ENCODE measurements around the gene BAD.
"Not testable (repeated sequence)": the region's sequence is repeated elsewhere in the genome, so short reads cannot be mapped to it uniquely, and the experiment has no call there.

Gene BAD

DNA sequence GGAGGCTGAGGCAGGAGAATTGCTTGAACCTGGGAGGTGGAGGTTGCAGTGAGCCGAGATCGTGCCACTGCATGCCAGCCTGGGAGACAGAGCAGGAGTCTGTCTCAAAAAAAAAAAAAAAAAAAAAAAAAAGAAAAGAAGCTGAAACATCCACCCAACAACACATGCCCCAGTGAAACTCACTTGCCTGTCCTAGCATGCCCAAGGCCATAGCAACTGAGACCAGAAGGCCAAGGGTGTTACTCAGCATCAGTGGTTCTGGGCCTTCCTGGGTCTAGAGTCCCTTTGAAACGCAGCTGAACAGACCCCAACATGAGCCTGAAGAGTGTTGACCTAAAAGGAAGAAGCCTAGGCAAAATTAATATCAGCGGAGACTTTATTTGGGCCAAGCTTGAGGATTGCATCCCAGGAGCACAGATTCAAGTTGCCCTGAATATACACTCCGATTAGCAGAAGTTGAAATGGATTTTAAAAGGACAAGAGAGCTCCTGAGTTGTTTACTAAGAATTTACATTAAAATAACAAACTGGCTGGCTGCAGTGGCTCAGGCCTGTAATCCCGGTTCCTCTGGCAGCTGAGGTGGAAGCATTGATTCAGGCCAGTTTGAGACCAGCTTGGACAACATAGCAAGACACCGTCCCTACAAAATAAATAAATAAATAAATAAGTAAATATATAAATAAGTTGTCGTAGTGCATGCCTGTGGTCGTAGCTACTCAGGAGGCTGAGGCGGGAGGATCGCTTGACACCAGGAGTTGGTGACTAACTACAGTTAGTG lies 40.4 kb upstream of the BAD start:
- TF ChIP-seq ZFX (IDR thresholded peaks at IDR 0.05): no peak
- TF ChIP-seq, protein P1, sequence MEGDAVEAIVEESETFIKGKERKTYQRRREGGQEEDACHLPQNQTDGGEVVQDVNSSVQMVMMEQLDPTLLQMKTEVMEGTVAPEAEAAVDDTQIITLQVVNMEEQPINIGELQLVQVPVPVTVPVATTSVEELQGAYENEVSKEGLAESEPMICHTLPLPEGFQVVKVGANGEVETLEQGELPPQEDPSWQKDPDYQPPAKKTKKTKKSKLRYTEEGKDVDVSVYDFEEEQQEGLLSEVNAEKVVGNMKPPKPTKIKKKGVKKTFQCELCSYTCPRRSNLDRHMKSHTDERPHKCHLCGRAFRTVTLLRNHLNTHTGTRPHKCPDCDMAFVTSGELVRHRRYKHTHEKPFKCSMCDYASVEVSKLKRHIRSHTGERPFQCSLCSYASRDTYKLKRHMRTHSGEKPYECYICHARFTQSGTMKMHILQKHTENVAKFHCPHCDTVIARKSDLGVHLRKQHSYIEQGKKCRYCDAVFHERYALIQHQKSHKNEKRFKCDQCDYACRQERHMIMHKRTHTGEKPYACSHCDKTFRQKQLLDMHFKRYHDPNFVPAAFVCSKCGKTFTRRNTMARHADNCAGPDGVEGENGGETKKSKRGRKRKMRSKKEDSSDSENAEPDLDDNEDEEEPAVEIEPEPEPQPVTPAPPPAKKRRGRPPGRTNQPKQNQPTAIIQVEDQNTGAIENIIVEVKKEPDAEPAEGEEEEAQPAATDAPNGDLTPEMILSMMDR (conservative IDR thresholded peaks at IDR 0.05): no peak
- no peak overlapping the region for H3K27ac ChIP-seq

DNA sequence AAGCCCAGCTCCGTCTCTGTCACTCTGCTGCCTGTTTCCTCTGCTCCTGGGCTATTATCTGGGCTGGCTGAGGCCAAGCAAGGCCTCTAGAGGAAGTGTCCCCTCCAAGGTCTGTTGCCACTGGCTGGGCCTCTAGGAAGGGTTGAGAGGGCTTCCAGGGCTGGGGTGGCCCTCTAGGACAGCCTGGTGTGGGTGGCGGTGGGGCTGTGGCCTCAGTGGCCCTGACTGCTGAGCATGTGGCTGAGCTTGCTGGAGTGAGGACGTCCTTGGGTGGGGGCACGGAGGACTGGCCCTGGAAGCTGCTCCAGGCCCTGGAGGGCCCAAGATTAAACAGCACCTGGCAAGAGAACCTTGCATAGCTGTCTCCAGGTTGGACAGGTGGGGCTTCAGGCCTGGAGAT lies 39.5 kb upstream of the BAD start:
- H3K27ac ChIP-seq: not testable (repeated sequence)

DNA sequence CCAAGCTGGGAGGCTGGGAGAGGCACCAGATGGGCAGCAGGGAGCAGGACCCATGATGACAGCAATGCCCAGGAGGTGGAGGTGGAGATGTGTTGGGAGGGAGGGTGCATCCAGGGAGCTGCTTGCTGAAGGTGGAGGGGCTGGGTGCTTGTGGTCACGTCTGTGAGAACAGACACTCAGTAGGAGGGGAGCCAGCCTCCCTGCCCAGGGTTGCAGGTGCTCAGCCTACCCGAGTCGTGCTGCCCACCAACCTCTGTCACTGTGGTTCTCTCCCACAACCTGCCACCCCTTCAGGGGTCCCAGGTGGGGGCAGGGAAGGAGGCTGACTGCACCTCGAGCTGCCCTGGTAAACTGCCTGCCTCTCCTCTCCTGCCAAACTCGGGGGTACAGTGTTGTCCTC lies 38.9 kb upstream of the BAD start:
- no peak overlapping the region for H3K27ac ChIP-seq
- TF ChIP-seq, protein P1 (conservative IDR thresholded peaks at IDR 0.05): no peak
- no peak for TF ChIP-seq ZFX (IDR thresholded peaks at IDR 0.05)

DNA sequence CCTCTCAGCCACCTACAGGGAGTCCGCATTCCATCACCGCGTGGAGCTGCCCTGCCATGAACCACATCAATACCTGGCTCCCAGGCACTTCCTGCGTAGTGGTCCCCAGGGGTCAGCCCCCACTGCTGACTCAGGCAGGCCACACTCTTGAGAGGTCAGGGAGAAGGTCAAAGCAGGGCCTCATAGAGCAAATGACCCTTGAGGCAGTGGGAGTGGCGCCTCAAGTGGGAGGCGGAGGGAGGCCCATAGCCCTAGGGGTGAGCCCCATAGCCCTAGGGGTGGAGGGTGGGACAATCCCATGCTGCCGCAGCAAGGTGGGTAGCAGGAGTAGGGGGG lies 38.4 kb upstream of the BAD start:
- no peak for TF ChIP-seq ZFX (IDR thresholded peaks at IDR 0.05)
- TF ChIP-seq, protein P1 (conservative IDR thresholded peaks at IDR 0.05): no peak
- no peak overlapping the region for H3K27ac ChIP-seq

DNA sequence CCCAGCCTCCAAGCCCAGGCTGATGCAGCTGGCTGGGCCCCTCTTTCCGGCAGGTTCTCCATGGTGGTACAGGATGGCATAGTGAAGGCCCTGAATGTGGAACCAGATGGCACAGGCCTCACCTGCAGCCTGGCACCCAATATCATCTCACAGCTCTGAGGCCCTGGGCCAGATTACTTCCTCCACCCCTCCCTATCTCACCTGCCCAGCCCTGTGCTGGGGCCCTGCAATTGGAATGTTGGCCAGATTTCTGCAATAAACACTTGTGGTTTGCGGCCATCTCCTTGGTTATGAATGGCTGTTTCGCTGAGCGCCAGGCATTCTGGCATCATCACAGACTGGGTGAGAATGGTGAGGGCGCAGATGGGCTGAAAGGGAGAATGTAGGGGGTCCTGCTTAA lies 37.1 kb upstream of the BAD start:
- no peak overlapping the region for H3K27ac ChIP-seq
- TF ChIP-seq, protein P1 (conservative IDR thresholded peaks at IDR 0.05): no peak
- TF ChIP-seq ZFX (IDR thresholded peaks at IDR 0.05): no peak

DNA sequence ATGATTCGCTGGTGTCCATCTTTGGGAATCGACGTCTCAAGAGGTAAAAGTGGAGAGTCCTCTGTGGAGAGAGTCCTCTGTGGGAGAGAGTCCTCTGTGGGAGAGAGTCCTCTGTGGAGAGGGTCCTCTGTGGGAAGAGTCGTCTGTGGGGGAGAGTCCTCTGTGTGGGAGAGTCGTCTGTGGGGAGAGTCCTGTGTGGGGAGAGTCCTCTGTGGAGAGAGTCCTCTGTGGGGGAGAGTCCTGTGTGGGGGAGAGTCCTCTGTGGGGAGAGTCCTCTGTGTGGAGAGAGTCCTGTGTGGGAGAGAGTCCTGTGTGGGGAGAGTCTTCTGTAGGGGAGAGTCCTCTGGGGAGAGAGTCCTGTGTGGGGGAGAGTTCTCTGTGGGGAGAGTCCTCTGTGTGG lies 36.6 kb upstream of the BAD start:
- H3K27ac ChIP-seq: no peak overlapping the region
- TF ChIP-seq, protein P1 (conservative IDR thresholded peaks at IDR 0.05): no peak
- TF ChIP-seq ZFX (IDR thresholded peaks at IDR 0.05): no peak

DNA sequence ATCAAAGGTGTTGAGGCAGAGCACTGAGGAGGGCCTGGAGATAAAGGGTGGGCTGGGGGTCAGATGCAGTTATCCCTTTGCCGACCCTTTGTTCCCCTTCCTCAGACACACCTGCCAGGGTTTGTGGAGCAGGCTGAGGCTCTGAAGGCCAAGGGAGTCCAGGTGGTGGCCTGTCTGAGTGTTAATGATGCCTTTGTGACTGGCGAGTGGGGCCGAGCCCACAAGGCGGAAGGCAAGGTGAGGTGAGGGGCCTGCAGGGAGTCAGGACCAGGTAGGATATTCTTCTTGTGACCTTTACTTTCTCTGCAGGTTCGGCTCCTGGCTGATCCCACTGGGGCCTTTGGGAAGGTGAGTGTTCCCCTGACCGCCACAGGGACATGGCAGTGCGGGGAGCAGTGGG lies 36.1 kb upstream of the BAD start:
- H3K27ac ChIP-seq: no peak overlapping the region
- TF ChIP-seq, protein P1 (conservative IDR thresholded peaks at IDR 0.05): no peak
- TF ChIP-seq ZFX (IDR thresholded peaks at IDR 0.05): no peak
